GM12892 (cell line): Measurements from ENCODE around the gene AKR7A2.

Experiments used
- POLR2A ChIP-seq: IDR thresholded peaks from 2 replicates; pipeline ENCODE4 v1.6.1; 2011; ENCODE audit warnings: low read depth, low read length, control low read depth
- POLR2AphosphoS5 ChIP-seq: IDR thresholded peaks from 2 replicates; pipeline ENCODE4 v1.6.1; 2011; ENCODE audit warnings: low read depth, low read length, control low read depth
- TAF1 ChIP-seq: IDR thresholded peaks from 2 replicates; pipeline ENCODE4 v1.6.1; 2011; ENCODE audit warnings: low read depth, mild to moderate bottlenecking, control low read depth, low read length, borderline replicate concordance

- TF ChIP-seq POLR2AphosphoS5 = no peak
- no peak for TF ChIP-seq POLR2A
- TF ChIP-seq TAF1 = no peak
Observed at GRCh38 chr1:19360016-19360415, 48.1 kb upstream of the AKR7A2 start.
